NCI-H226 (cell line): ENCODE data around the gene PMM2.
"Not testable (repeated sequence)": the region's sequence is repeated elsewhere in the genome, so short reads cannot be mapped to it uniquely, and the experiment has no call there.

Experiments
- DNase-seq: peaks from one replicate; pipeline ENCODE4 v3.0.0-alpha.2; 2015

The PMM2 gene

GRCh38 chr16:8785408-8785807 lies 12.2 kb upstream of the PMM2 start:
- DNase-seq: no peak

DNA sequence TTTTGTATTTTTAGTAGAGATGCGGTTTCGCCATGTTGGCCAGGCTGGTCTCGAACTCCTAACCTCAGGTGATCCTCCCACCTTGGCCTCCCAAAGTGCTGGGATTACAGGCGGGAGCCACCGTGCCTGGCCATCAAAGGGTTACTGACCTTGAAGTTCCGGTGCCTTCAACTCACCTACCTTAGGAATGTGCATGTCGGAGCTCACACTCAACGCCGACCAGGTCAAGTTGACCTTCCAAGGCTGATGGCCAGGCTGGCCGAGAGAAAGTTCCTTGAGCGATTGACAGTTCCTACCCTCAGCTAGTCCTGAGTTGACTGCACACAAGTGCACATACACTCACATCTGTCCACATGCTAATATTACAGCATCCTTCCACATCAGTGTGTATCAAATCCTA lies 11.3 kb upstream of the PMM2 start:
- not testable (repeated sequence) for DNase-seq

- no peak for DNase-seq
Measured at GRCh38 chr16:8788578-8789172, 9.0 kb upstream of the PMM2 start.

GRCh38 chr16:8795091-8795490 lies 2.5 kb upstream of the PMM2 start:
- peak; percentile 3 for DNase-seq

DNA sequence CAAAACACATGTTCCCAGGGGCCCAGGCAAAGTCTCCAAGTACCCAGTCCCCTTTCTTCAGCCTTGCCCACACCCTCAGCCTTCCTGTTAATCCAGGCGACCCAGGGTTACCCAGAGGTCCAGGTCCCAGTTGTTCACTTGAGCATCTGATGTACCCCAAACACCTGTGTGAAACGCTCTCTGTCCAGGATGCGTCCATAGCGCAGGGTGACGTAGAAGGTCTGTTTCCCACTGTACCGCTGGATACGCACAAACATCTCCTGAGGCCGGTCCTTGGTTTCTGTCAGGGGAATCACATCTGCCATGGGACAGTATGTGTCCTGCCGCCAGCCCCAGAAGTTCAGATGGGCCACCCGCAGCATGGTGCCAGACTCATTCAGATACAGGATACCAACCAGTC lies 1.8 kb upstream of the PMM2 start:
- no peak for DNase-seq

GRCh38 chr16:8796469-8797363 lies 923 bp upstream of the PMM2 start:
- DNase-seq: no peak

DNA sequence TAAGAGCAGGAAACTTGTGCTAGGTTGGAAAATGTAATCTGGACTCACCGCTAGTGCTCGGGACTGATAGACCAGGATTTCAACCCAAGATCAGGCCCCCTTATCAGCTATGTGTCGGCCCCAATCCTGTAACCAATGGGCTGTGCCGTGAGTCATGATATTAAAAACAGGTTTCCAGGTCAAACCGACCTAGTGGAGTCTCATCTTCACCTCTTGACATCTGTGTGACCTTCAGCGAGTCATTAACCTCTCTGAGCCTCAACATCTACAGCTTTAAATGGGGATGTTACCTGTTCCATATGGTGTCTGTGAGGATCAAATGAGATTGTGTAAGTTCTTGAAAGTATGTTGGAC lies 512 bp downstream of the PMM2 start:
- DNase-seq: no peak

DNA sequence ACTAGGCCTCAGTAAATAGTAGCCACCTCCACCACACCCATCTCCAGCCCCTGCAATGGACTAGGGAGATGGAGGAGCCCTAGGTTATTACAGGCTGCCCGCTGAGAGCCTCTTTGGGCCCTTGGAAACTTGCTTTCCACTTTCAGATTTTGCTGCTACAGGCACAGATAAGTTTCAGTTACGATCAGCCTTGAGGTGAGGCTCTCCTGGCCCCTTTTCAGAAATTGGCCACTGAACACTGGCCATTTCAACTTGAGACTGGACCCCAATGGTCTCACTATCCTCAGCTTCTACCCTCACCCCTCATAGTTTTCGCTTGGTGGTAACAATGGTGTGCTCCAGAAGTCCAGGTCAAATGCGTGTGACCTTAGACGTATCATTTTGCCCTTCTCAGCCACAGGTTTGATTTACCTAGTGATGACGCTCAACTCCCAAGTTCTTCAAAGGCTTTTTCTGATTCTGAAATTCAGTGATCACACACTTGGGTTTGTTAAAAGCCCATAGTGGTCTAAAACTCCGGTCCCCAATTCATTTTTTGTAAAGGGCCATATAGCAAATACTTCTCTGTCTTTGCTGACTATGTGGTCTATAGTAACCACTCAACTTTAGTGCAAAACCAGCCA lies 1.0 kb downstream of the PMM2 start:
- DNase-seq: no peak

GRCh38 chr16:8801701-8802100 lies 4.1 kb downstream of the PMM2 start:
- DNase-seq: no peak

GRCh38 chr16:8803733-8804132 lies 6.1 kb downstream of the PMM2 start:
- DNase-seq: not testable (repeated sequence)

GRCh38 chr16:8804313-8804712 lies 6.7 kb downstream of the PMM2 start:
- no peak for DNase-seq

GRCh38 chr16:8806272-8806983 lies 8.8 kb downstream of the PMM2 start:
- no peak for DNase-seq

GRCh38 chr16:8807189-8807588 lies 9.6 kb downstream of the PMM2 start:
- no peak for DNase-seq

DNA sequence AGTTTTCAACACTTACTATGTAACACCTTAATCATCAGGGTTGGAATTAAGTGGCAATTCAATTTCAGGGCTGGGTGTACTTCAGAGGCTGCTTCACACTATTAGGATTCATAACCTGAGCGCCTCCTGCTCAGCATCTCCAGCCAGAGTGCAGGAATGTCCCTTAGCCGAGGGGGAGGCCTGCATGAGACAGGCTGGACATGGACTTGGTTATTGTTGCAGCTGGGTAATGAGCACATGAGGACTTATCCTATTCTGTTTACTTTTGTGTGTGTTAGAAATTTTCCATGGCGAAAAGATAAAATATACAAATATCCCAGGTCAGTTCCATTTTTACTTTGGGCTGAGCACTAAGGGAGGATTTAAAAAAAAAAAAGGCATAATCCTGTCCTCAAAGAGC lies 10.4 kb downstream of the PMM2 start:
- no peak for DNase-seq

DNA sequence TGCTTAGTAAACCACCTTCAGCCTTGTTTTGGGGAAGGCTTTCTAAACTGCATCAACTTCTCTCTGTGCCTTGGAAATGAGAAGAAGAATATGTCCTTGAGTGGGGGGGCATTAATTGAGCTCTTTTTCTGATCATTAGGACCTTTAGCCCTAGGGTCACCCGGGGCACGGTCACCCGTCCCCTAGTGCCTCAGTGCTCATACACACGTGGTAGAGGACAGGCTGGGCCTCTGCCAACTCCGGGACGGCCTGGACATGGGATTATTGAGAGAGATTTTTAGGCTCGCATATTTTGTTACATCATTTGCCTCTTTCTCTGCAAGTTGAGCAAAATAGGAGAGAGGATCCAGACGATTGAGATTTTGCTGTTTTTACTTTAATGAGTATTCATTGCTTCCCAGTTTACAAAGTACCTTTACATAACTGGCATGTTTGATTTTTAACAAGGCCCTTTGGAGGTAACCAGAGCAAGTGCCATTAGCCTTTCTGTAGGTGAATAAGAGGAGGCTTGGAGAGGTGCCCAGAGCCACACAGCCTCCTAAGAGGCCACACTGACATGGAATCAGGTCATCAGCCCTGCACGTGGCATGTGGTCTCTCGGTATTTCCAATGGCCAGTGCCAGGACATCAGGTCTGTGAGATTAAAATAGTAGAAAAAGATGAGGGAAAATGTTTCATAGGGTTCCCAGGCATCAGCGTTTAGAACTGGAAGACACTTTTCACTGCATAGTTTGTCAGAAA lies 11.1 kb downstream of the PMM2 start:
- no peak for DNase-seq

DNA sequence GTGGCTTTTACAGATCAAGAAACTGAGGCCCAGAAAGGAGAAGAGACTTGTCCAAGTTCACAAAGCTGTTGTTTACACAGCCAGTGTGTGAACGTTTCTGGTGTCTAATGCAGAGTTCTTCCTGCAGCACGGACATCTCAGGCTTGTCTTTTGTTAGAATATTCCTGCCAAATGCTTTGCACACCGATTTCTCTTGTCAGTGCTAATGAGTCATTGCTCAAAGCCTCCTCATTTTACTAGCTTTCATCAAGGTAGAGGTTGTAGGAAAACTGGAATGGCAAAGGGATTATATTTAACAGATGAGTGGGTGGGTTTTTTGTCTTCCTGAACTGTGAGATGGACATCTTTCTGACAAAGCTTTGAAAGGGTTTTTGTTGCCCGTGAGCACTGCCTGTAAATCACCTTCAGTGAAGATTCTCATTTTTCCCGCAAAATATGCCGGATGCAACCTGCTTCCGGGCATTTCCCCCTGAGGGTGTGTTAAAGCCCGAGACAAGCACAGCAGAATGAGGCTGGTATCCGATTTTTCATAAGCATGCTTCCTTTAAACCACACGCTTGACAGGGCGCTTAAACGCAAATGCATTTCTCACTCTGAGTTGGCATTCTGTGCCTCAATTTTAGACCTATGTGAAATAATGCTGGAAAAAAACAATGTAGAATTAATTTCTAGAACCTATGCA lies 14.7 kb downstream of the PMM2 start:
- no peak for DNase-seq

- DNase-seq: no peak
Measured at GRCh38 chr16:8814095-8814806, 16.6 kb downstream of the PMM2 start.

GRCh38 chr16:8816967-8817655 lies 19.5 kb downstream of the PMM2 start:
- no peak for DNase-seq

DNA sequence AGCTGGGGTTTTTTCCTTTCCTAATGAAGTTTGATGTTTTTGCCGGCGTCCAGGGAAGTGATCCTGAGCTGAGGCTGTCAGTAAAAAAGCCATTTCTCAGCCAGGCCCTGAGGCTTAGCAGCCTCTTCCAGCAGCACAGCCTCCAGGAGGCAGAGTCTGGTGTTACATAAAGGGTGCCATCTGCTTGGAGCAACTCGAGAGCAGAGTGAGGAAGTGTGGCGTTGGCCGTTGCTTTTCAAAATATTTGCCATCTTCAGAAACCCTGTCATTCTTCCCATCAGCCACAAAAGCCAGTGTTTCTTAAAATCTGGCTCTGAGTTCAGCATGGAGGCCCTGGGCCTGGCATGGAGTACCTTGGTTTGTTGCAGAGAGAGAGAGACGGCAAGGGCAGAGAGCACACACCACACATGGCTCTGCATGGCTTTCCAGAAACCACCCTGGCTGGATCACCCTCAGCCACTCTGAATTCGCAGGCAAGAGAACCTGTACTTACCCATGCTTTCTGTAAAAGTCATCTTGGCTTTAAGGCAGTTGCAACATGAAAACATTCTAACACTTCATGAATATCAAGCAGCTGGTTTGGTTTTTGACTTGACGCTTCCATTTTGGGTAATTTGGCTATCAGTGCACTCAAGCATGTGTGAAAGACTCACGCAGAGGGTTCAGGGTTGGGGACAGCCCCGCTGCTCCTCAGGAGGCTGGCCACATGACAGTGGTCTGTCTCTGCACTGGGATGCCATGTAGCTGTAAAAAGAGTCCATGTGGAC lies 21.0 kb downstream of the PMM2 start:
- no peak for DNase-seq

- DNase-seq: no peak
Measured at GRCh38 chr16:8819411-8820034, 21.9 kb downstream of the PMM2 start.
